GM19452 (cell line): ENCODE data around the gene MRRF.

ENCODE experiments used
- ATAC-seq: cut with Tn5 transposase; IDR thresholded peaks from one replicate; pipeline ENCODE4 v1.9.1; 2021; ENCODE audit not compliant: unreplicated experiment

MRRF gene, protein sequence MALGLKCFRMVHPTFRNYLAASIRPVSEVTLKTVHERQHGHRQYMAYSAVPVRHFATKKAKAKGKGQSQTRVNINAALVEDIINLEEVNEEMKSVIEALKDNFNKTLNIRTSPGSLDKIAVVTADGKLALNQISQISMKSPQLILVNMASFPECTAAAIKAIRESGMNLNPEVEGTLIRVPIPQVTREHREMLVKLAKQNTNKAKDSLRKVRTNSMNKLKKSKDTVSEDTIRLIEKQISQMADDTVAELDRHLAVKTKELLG

DNA sequence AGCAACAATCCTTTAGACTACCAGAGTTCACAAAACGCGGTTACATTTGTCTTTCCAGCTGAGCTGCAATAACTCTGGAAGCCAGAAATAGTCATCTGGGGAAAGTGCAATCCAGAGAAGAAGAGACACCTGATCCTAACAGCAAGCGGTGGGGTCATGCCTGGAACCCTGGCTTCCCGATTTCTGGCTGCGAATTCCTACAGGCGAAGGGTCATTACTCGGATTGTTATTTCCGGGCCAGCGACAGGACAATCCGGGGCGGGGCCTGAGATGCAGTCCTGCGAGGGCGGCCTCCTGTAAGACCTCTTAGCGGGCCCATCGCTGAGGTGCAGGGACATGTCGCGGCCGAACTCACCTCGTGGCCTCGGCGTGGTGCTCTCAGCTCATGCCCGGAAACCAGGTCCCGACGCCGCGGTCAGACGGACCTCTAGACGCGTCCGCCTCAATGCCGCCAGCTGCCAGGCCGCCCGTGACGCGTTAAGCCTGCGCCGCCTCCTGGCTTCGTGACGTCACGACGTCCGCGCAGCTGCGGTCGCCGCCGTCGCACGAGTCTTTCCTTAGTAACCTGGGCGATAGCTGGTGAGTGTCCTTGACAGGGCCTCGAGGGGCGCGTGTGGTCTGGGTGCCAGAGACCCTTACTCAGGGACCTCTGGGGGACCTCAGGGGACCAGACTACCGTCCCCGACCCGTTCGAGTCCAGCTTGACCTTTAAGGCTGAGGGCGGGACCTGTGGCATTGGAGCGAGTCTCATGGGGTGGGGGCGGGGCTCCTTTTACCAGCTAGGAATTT lies at the start of gene MRRF, which contains the start of gene RBM18:
Gene MRRF, plus strand, starts transcription at position 523 of the 789 bp plus-strand sequence. CDS start 6,010 bp downstream, outside the sequence.
Gene RBM18, minus strand, starts transcription at position 481 of the 789 bp plus-strand sequence. CDS start 3,348 bp downstream, outside the sequence.
- ATAC-seq, result peak; percentile 85

DNA sequence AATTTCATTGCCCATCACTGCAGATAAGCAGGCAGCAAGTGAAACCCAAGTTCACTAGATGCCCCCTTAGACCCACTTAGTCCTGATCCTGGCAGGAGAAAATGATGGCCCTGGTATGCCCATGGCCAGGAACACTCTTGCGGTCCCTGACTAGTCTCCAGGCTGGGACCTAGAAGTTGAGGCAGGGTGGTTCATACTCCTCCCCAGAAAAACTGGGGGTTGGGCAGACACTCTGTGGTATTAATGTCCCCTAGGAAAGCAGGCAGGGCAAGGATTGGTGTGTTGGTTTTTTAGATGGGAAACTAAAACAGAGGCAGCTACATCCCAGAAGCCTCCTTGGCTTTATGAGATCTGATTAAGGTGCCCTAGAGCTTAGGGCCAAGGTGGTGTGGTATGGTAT lies 49.0 kb upstream of the MRRF start:
- no peak for ATAC-seq

DNA sequence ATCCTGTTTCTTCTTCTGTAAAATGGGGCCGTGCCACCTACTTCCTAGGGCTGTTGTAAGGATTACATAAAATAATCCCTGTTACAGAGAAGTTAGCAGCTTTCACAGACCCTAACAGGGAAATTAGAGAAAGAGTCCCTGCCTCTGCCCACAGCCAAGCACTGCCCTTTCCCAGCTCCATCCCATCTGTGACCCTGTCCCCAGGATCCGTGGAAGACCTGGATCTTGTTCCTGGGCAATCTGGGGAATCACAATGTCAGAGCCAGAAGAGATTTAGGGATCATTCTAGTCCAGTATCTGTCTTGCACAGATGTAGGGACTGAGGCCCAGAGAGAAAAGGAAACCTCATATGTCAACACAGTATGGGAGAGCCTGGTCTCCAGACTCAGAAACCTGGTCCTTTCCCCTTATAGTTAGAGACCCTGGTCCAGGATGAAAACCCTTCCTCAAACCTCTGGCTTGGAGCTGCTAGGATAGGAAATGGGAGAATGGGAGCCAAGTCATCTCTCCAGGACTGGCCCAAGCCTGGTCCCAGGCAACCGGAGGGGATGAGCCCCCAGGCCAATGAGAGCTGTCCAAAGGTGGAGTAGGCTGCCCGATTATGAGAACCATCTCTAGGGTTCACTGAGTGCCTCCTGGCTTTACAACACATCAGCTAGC lies 48.4 kb upstream of the MRRF start:
- no peak for ATAC-seq

DNA sequence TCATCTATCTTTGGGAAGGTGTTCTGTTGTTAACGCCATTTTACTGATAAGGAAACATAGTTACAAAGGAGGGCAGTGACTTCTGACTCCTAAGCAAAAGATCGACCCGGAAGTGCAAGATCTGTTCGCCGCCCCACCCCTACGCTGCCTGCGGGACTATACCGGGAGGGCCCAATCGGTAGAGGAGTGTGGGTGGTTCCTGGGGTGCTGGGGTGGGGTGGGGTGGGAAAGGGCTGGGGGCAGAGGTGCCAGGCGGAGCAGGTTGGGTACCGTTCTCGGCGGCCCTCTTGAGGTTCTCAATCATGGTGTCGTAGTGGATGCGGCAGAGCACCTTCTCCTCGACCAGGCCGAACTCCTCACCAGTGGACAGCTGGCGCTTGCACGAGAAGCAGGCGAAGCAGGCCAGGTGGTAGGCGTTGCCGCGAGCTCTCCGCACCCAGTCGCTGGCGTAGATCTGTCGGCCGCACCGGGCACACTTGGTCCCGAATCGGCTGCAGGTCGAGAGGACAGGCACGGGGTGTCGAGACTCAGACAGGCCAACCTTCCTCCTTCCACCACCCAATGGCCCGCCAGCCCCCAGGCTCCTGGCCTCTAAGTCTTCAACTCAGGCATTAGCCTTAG lies 47.8 kb upstream of the MRRF start:
- no peak for ATAC-seq

DNA sequence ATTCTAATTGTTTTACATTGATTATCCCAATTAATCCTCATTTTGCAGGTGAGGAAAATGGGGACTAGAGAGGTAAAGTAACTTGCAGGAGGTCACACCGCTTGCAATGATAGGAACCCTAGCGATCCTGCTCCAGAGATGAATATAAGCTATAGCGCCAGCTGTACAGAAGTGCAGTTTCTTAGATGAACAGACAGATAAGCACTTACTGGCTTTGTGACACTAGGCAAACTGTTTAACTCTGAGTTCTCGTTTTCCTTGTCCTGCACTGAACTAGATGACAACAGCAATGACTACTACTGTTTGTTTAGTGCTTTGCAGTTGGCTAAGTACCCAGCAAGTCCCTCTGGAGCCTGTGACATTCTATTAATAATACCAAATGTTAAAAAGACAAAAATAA lies 47.0 kb upstream of the MRRF start:
- no peak for ATAC-seq

DNA sequence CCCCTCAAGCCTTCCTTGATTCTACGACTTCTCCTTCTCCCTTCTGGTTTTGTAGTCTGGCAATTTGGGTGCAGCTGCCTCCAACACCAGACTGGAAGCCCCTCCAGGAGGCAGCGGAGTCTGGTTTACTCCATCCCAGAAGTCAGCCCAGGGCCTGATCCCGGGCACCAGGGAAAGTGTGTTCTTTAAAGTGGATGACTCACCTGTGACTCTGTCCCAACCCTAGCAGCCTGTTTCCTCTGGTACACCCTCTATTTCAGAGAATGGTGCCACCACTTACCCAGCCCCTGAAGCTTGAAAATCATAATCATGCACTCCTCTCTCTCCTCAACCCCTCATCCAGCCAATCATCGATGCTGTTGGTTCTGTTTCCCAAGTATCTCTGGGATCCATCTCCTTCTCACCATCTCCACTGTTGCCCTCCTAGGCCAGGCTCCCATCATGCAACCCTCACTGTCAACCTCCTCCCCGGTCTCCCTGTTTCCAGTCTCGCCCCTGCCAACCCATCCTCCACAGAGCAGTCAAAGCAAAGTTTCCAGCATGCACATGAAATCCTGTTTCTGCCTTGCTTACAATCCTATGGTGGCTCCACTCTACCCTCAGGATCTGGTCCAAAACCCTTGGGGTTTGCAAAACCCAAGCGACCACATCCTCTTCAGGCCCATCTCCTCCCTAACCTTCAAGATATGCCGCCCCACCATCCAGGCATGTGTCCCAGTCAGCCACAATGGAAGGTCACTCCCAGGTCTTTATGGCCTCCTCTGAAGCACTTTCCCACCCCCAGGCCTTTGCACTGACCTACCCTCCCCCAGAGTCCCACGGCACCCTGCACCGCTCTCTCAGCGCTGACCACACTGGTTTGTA lies 46.4 kb upstream of the MRRF start:
- ATAC-seq, result no peak

DNA sequence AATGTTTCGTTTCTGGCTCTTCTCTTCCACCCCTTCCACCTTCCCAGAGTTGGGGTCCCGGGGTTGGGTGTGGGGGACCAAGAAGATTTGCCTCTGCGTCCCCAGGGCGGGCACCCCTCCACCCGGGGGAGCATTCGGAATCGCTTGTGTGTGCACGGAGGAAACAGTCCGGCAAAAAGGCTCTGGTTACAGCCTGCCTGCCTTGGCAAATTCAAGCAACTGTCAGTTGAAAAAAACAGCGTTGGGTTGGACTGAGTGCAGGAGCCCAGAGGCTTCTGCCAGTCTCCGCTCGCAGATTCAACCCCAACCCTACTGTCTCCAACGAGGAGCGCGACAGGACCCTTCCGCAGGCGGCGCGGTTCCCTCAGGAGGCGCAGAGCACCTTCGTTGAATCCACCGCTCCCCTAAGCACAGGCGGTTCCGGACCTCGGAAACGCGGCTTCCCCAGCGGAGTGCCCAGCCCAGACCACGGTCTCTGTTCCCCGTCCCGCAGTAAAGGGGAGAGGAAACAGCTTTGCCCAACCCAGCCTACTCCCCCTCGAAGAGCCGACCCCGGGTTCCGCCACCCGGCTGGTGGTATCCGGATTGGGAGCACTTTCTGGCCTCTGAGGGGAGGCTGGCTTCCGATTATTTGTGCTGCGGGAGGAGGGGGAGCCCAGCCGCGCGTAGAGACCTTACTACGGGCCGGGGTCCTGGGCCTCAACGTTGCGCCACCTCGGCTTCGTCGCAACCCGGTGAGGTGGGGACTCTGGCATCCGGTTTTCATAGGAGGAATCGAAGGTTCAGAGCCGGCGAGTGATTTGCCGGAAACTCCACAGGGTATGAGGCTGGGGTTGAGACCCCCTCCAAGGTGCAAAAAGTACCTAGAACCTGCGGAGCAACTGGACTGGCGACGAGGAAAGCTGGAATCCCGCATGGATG lies 45.5 kb upstream of the MRRF start:
- no peak for ATAC-seq

DNA sequence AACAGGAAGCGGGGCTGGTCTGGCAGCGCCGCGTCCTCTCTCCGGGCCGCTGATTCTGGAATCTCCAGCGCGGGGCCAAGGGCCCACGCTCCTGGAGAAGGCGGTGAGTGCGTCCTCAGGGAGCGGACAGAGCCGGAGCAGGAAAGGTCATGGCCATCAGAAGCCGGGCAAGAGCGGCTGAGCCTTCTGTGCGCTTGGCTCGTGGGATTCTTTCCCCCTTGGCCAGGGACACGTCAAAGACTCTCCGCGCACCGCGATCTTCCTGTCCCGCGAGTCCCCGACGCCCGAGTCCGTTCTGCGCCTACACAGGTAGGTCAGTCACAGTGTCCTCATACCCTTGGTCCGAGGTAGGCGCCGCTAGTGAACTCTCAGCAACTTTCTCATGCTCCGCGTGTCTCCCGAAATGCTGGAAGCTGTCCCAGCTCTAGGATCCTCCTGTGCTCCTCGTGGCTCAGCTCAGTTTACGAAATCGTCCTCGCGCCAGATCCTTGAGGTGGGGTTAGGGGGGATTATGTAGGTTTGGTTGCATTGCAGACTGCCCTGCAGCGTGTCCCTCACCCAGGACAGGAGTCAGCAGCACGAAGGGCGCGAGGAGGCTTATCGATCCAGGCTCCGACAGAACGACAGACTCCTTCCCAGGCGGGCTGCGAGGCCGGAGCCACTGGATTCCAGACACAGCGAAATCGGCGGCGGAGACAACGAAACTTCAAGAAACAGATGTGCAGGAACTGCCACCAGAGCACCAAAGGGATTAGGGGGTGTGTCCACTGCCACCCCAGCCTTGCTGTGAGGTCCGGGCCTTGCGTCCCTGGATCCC lies 44.6 kb upstream of the MRRF start:
- no peak for ATAC-seq

DNA sequence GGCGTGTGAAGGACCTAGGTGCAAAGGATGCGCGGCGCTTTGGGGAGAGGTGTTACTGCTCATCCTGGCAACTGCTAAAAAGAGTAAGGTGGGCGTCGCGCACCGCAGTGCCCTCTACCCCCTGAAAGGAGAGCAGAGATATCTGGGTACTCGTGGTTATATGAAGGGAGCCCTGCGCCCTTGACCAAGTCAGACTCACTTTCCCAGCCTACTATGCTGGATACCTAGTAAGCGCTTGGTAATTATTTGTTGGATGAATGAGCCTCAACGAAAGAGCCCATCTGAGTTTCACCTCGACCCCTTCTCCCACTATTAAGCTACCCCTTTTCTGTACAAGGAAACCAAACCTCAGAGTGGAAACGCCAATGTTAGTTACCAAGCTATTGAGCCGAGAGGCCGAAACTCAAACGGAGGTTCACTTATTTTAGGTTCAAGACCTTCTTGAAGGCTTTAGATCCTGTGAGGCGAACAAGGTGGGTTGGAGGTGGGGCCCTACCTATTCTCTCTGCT lies 44.0 kb upstream of the MRRF start:
- ATAC-seq, result no peak

DNA sequence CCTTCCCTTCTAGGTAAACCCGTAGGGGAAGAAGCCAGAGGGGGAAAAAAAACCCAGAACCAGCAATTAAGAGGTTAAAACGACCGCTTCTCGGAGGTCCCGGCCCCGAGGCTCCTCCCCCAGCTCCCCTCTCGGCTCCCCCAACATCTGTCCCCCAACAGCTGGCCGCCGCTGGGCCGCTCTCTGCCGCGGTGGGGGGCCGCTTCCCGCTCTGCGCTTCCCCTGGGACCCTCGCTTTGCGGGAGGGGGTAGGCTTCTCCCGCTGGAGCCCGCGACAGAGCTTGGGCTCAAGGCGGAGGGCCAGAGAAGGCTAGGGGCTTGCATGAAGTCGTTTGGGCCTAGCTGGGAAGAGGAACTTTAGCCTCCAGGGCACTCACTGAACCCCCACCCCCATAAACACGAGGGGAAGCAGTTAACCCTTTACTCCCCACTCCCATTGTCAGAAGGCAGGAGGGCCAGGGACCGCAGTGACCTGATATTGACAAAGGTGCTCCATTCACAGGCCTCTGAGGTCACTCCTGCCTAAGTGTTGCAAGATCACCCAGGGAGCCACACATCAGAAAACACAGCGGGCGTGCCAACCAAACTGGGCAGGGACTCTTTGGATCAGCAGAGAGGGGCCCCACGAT lies 43.4 kb upstream of the MRRF start:
- no peak for ATAC-seq

DNA sequence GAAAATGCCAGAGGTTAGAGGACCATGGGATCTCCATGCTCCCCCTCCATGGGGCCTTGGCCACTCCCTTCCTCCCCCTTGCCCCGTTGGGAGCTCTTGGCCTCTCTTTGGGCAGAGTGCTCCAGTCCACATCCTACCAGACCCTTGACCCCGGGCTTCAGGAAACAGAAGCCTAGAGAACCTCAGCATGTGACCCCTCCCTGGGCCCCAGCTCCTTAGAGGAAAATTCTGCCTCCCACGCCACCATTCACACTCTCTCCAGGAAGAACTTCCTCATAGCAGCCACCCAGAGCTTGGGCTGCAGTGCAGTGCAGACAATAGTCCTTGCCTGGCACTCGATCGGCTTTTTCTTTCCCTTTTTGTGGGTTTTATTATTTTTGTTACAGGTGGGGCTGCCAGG lies 41.9 kb upstream of the MRRF start:
- no peak for ATAC-seq

DNA sequence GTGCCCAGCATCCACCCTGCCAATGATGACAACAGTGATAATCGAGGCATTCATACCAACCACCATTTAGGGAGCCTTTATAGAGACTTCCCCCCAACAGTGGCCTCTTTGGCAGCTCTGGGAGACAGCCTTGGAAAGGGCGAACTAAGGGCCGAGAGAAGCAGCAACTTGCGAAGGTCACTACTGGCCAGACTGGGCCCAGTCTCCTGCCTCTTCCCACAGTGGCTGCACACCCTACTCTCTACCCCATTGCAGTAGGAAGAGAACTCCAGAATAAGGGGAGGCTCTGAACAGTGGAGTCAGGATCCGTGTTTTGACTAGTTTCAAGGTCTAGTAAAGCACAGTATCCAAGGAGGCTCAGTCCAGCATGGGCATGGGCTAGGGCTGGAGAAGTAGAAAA lies 41.2 kb upstream of the MRRF start:
- no peak for ATAC-seq

DNA sequence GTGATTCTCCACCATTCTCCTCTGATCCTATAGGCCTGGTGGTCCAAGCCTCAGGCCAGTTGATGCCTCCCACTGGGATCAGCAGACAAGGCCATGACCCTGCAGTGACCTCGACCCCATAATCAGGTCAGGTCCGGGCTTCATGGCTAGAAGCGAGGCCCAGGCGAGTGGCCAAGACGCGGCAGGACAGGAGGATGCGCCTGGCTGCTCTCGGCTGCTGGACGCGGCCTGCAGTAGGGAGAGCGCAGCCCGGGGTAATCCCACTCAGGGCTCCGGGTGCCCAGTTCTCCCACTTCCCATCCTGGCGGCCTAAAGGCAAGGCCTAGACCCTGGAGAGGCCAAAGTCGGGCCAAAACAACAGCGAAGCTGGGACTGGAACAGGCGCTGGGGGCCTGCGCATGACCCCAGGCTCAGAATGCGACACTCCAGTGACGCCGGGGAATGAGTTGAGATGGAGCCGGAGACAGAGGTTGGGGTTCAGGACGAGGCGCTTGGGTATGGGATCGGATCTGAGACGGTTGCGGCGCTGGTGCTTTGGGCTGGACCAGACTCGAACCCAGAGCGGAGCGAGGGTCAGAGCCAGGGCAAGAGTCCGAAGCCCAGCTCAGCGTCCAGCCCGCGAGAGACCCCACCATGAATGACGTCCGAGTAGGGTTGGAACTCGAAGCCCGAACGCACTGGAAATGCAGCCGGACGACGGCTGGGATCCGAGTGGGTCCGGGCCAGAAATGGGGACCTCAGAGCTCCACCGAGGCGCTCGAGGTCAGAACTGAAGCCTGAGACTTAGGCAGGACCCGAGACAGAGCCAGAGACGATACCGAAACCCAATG lies 39.2 kb upstream of the MRRF start:
- ATAC-seq, result no peak

DNA sequence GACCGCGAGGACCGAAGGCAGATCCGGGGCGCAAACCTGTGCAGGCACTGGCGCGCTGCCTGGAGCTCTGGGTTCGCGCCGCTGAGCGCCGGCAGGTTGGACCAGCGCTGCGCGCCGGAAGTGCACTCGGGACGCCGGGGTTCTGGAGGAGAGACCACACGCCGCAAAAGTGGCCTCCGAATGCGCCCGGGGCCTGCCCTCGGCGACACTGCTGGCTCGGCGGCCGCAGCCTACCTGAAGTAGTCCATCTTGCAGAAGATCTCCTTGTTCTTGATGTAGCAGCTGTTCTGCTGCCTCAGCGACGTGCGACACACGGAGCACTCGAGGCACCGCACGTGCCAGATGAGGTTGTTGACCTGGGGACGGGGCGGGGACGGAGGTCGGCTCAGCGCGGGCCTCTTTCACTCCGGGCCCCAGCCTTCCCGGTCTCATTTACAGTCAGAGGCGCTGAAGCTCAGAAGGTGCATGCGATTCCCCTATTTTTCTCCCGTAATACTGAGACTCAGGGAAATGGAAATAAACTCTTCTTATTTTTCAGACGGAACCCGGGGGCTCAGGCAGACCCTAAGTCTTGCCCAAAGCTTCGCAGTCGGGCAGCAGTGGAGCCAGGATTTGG lies 38.4 kb upstream of the MRRF start:
- no peak for ATAC-seq

DNA sequence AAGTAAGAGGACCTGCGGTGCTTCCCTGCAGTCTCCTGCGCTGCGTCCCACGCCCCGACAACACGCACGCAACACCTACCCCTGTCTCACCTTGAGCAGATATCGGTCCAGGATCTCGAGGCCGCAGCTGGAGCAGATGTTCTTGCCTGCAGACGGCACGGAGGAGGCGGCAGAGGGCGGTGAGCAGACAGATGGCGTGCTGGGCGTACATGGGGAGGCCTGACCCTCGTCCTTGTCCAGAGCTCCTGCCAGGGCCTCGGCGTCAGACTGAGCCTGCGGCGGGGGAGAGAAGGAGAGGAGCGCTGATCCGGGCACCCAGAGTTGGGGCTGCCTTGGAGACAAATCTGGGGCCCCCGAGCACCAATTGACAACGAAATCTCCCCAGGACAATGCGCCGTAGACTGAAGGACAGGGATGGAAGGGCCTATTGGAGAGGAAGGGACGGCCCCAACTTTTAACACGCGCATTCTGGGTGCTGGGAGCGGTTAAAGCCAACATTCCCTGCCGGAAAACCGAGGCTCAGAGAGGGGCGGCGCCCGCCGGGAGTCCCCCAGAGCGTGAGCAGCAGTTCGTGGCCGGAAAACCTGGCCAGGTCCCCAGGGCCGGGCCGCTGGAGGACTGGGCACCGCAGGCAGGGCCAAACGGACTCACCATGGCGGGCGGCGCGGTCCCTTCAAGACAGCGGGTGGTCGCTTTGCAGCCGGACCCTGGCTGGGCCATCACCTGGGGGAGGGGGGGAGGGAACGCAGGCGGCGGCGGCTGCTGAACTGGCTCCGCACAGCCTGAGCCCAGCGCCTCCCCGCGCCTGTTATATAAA lies 37.7 kb upstream of the MRRF start:
- ATAC-seq, result no peak

DNA sequence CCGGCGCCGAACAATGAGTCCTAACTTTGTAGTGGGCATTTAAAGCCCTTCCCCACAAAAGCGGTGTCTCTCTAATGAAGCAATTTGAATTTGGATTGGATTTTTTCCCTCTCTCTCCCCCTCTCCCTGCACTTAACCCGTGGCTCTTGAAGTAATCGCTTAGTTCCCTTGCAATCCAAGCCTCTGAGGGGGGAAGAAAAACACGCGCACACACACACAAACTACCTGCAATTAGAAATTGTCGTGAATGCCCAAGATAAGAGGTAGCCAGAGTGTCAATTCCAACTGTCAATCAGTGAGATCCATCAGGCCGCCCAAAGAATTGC lies 37.1 kb upstream of the MRRF start:
- no peak for ATAC-seq
